GM21825 (cell line): ENCODE results near the gene DHRS13.
"Not testable (repeated sequence)": the region's sequence is repeated elsewhere in the genome, so short reads cannot be mapped to it uniquely, and the experiment has no call there.

Experiments used
- ATAC-seq: cut with Tn5 transposase; IDR thresholded peaks from one replicate; pipeline ENCODE4 v1.9.1; 2021; ENCODE audit warnings: mild to moderate bottlenecking, moderate library complexity; ENCODE audit not compliant: unreplicated experiment

The DHRS13 gene

GRCh38 chr17:28904800-28905199 is 1.9 kb upstream of the DHRS13 start:
- no peak for ATAC-seq

GRCh38 chr17:28903546-28903841 is 615 bp upstream of the DHRS13 start:
- not testable (repeated sequence) for ATAC-seq

GRCh38 chr17:28901866-28902818 is 737 bp downstream of the DHRS13 start:
- ATAC-seq, result peak; percentile 22

- no peak for ATAC-seq
Observed at GRCh38 chr17:28900986-28901726, 1.7 kb downstream of the DHRS13 start.

GRCh38 chr17:28899212-28899815 is 3.6 kb downstream of the DHRS13 start:
- ATAC-seq, result no peak

GRCh38 chr17:28898527-28898955 is 4.3 kb downstream of the DHRS13 start:
- ATAC-seq, result no peak

- no peak for ATAC-seq
Observed at GRCh38 chr17:28897769-28898526, 4.9 kb downstream of the DHRS13 start.

GRCh38 chr17:28896884-28897768 is 5.8 kb downstream of the DHRS13 start, which contains the start of gene FLOT2:
Gene FLOT2, minus strand, starts transcription at chr17:28897733. Its CDS starts 159 bp downstream, at chr17:28897574.
- no peak for ATAC-seq

- ATAC-seq, result no peak
Observed at GRCh38 chr17:28896491-28896883, 6.4 kb downstream of the DHRS13 start.

- no peak for ATAC-seq
Observed at GRCh38 chr17:28895794-28896447, 7.0 kb downstream of the DHRS13 start.

- ATAC-seq, result not testable (repeated sequence)
Observed at GRCh38 chr17:28893248-28894183, 9.4 kb downstream of the DHRS13 start.

GRCh38 chr17:28892024-28892423 is 10.9 kb downstream of the DHRS13 start:
- no peak for ATAC-seq

GRCh38 chr17:28891201-28891600 is 11.7 kb downstream of the DHRS13 start:
- no peak for ATAC-seq

GRCh38 chr17:28889996-28890395 is 12.9 kb downstream of the DHRS13 start:
- no peak for ATAC-seq

- no peak for ATAC-seq
Observed at GRCh38 chr17:28888832-28889231, 14.0 kb downstream of the DHRS13 start.

GRCh38 chr17:28887871-28888471 is 14.9 kb downstream of the DHRS13 start:
- no peak for ATAC-seq

GRCh38 chr17:28885951-28886350 is 16.9 kb downstream of the DHRS13 start:
- ATAC-seq, result no peak

GRCh38 chr17:28885363-28885762 is 17.5 kb downstream of the DHRS13 start:
- no peak for ATAC-seq
